ENCODE data around the gene RASA3. TPM values are rescaled to one million over a fixed set of nuclear protein-coding genes. Genes with fewer than 3 reads are reported as not detected.
"Not testable (repeated sequence)": the region's sequence is repeated elsewhere in the genome, so short reads cannot be mapped to it uniquely, and the experiment has no call there.

RASA3 gene
- total RNA-seq, 2 donors from 2014 or later, result 6.3 to 12.0 TPM

- 67 to 75% methylated on average over 8 to 12 of the region's 12 CpGs for WGBS, 2 experiments (ENCODE audit: insufficient coverage in 1 of 2, insufficient read length in 1 of 2)
- Mint-ChIP-seq H3K9me3 (no peaks in the 10 kb centered on the region), H3K4me1 (peaks cover 26% of the 10 kb centered on the region), H3K36me3 (ENCODE audit: low read depth) (no peaks in the 10 kb centered on the region), H3K27me3 (ENCODE audit: insufficient read depth) (peaks cover 2% of the 10 kb centered on the region), H3K4me3 (no peak overlapping the region), H3K27ac (no peak overlapping the region)
- DNase-seq, result no peak
- H3K4me3 ChIP-seq (ENCODE audit: low read length), result no peak overlapping the region
- no peak overlapping the region for H3K27ac ChIP-seq (ENCODE audit: low read depth, low read length)
- peaks cover 6% of the 10 kb centered on the region for H3K27me3 ChIP-seq (ENCODE audit: control insufficient read depth, insufficient read depth, low read length, poor library complexity, severe bottlenecking)
- H3K9me3 ChIP-seq (ENCODE audit: control insufficient read depth, low read length), result no peaks in the 10 kb centered on the region
- no peak overlapping the region for H3K9ac ChIP-seq (ENCODE audit: extremely low read depth, low read length, poor library complexity, severe bottlenecking)
- H3K4me1 ChIP-seq (ENCODE audit: control insufficient read depth, insufficient read depth, low read length), result peaks cover 10% of the 10 kb centered on the region
- TF ChIP-seq CTCF (conservative IDR thresholded peaks at IDR 0.05), result no peak
- H3K36me3 ChIP-seq (ENCODE audit: control insufficient read depth, insufficient read depth, low read length), result no peaks in the 10 kb centered on the region
Observed at GRCh38 chr13:114134944-114135610, 2.7 kb upstream of the RASA3 start.

- peaks cover 6% of the 10 kb centered on the region for H3K27me3 ChIP-seq (ENCODE audit: control insufficient read depth, insufficient read depth, low read length, poor library complexity, severe bottlenecking)
- no peak overlapping the region for H3K4me3 ChIP-seq (ENCODE audit: low read length)
- Mint-ChIP-seq H3K27me3 (ENCODE audit: insufficient read depth) (peaks cover 4% of the 10 kb centered on the region), H3K27ac (no peak overlapping the region), H3K9me3 (no peaks in the 10 kb centered on the region), H3K4me3 (peak overlapping the region; percentile 19), H3K4me1 (peaks cover 26% of the 10 kb centered on the region), H3K36me3 (ENCODE audit: low read depth) (no peaks in the 10 kb centered on the region)
- H3K9me3 ChIP-seq (ENCODE audit: control insufficient read depth, low read length), result no peaks in the 10 kb centered on the region
- H3K27ac ChIP-seq (ENCODE audit: low read depth, low read length), result peak overlapping the region; percentile 66
- H3K36me3 ChIP-seq (ENCODE audit: control insufficient read depth, insufficient read depth, low read length), result no peaks in the 10 kb centered on the region
- DNase-seq, result peak; percentile 68
- WGBS, 2 experiments (ENCODE audit: insufficient coverage in 1 of 2, insufficient read length in 1 of 2), result 74 to 78% methylated on average over 12 to 21 of the region's 21 CpGs
- H3K9ac ChIP-seq (ENCODE audit: extremely low read depth, low read length, poor library complexity, severe bottlenecking), result no peak overlapping the region
- peaks cover 12% of the 10 kb centered on the region for H3K4me1 ChIP-seq (ENCODE audit: control insufficient read depth, insufficient read depth, low read length)
- no peak for TF ChIP-seq CTCF (conservative IDR thresholded peaks at IDR 0.05)
Observed at GRCh38 chr13:114134111-114134943, 1.9 kb upstream of the RASA3 start.

GRCh38 chr13:114133552-114133951 lies 1.1 kb upstream of the RASA3 start:
- not testable (repeated sequence) for H3K27ac ChIP-seq (ENCODE audit: low read depth, low read length); H3K27ac Mint-ChIP-seq; H3K36me3 ChIP-seq (ENCODE audit: control insufficient read depth, insufficient read depth, low read length); DNase-seq; H3K36me3 Mint-ChIP-seq (ENCODE audit: low read depth); H3K27me3 Mint-ChIP-seq (ENCODE audit: insufficient read depth); H3K9me3 ChIP-seq (ENCODE audit: control insufficient read depth, low read length); H3K9me3 Mint-ChIP-seq; H3K4me3 ChIP-seq (ENCODE audit: low read length); H3K9ac ChIP-seq (ENCODE audit: extremely low read depth, low read length, poor library complexity, severe bottlenecking); H3K27me3 ChIP-seq (ENCODE audit: control insufficient read depth, insufficient read depth, low read length, poor library complexity, severe bottlenecking)
- Mint-ChIP-seq H3K4me3 (peak overlapping the region; percentile 19), H3K4me1 (peaks cover 27% of the 10 kb centered on the region)
- H3K4me1 ChIP-seq (ENCODE audit: control insufficient read depth, insufficient read depth, low read length), result peaks cover 12% of the 10 kb centered on the region
- 100% methylated on average over 2 of the region's 7 CpGs; no CpG with 5 or more reads in 1 of the 2 experiments for WGBS, 2 experiments (ENCODE audit: insufficient coverage in 1 of 2, insufficient read length in 1 of 2)

- H3K27ac ChIP-seq (ENCODE audit: low read depth, low read length); H3K27me3 ChIP-seq (ENCODE audit: control insufficient read depth, insufficient read depth, low read length, poor library complexity, severe bottlenecking); H3K36me3 Mint-ChIP-seq (ENCODE audit: low read depth); H3K27ac Mint-ChIP-seq; H3K4me3 ChIP-seq (ENCODE audit: low read length); H3K9me3 ChIP-seq (ENCODE audit: control insufficient read depth, low read length); H3K27me3 Mint-ChIP-seq (ENCODE audit: insufficient read depth); DNase-seq; H3K36me3 ChIP-seq (ENCODE audit: control insufficient read depth, insufficient read depth, low read length); H3K9ac ChIP-seq (ENCODE audit: extremely low read depth, low read length, poor library complexity, severe bottlenecking); H3K9me3 Mint-ChIP-seq: not testable (repeated sequence)
- WGBS, 2 experiments (ENCODE audit: insufficient coverage in 1 of 2, insufficient read length in 1 of 2), result no CpG with 5 or more reads among the region's 9 CpGs
- peaks cover 12% of the 10 kb centered on the region for H3K4me1 ChIP-seq (ENCODE audit: control insufficient read depth, insufficient read depth, low read length)
- peaks cover 29% of the 10 kb centered on the region for H3K4me1 Mint-ChIP-seq
- H3K4me3 Mint-ChIP-seq, result peak overlapping the region; percentile 85
Observed at GRCh38 chr13:114133126-114133525, 703 bp upstream of the RASA3 start.
